Measurements from ENCODE around the gene SEPTIN10.

The SEPTIN10 gene

DNA sequence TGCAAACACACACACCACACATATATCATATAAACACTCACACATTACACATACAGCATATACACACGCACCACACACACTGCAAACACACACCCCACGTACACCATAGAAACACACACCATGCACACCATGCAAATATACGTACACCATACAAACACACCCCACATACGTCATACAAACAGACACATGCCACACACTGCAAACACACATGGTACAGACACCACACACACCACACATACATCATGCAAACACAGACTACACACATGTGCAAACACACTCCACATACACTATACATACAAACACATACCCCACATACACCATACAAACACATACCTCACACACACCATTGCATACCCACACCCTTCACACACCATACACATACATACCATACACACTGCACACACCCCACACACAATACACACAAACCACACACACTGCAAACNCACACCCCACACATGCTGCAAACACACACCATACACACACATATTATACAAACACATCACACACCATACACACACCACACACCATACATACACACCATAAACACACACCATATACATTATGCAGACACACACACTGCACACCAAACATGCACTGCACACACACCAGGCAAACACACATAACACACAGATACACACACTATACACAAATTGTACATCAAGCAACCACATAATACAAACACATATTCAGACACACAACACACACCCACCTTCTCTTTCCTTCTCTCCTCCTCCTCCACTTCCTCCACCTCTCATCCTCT, 120.4 kb downstream of the SEPTIN10 start:
- DNase-seq = no peak
